ENCODE data around the gene FBXL4.

Gene FBXL4

GRCh38 chr6:98887650-98888049 is 60.1 kb downstream of the FBXL4 start:
- Mint-ChIP-seq H3K27ac (no peak overlapping the region), H3K9me3 (no peaks in the 10 kb centered on the region), H3K36me3 (peaks cover 12 to 32% of the 10 kb centered on the region in 2 donors), H3K4me1 (no peaks in the 10 kb centered on the region), H3K27me3 (no peaks in the 10 kb centered on the region), H3K4me3 (no peak overlapping the region)
- no peak for DNase-seq
- ATAC-seq (replicated peaks), result no peak

GRCh38 chr6:98885330-98885729 is 62.4 kb downstream of the FBXL4 start:
- H3K36me3 Mint-ChIP-seq, result peaks cover 14 to 35% of the 10 kb centered on the region in 2 donors
- no peaks in the 10 kb centered on the region for H3K27me3 Mint-ChIP-seq
- H3K4me3 Mint-ChIP-seq, result no peak overlapping the region
- H3K9me3 Mint-ChIP-seq, result no peaks in the 10 kb centered on the region
- ATAC-seq (replicated peaks) (no peak), DNase-seq (no peak)
- no peak overlapping the region for H3K27ac Mint-ChIP-seq
- H3K4me1 Mint-ChIP-seq, result peaks cover 0 to 7% of the 10 kb centered on the region in 2 donors

GRCh38 chr6:98880486-98880885 is 67.3 kb downstream of the FBXL4 start:
- no peak for ATAC-seq (replicated peaks)
- Mint-ChIP-seq H3K9me3 (no peaks in the 10 kb centered on the region), H3K27ac (no peak overlapping the region), H3K4me3 (no peak overlapping the region), H3K4me1 (peaks cover 0 to 10% of the 10 kb centered on the region in 2 donors), H3K27me3 (no peaks in the 10 kb centered on the region), H3K36me3 (peaks cover 19 to 38% of the 10 kb centered on the region in 2 donors)
- DNase-seq, result no peak

- no peak overlapping the region for H3K27ac Mint-ChIP-seq
- H3K4me1 Mint-ChIP-seq, result peaks cover 0 to 10% of the 10 kb centered on the region in 2 donors
- DNase-seq, result no peak
- no peak for ATAC-seq (replicated peaks)
- H3K36me3 Mint-ChIP-seq, result peaks cover 26 to 36% of the 10 kb centered on the region in 2 donors
- H3K4me3 Mint-ChIP-seq, result no peak overlapping the region
- H3K27me3 Mint-ChIP-seq, result no peaks in the 10 kb centered on the region
- no peaks in the 10 kb centered on the region for H3K9me3 Mint-ChIP-seq
Observed at GRCh38 chr6:98877250-98877649, 70.5 kb downstream of the FBXL4 start.

- Mint-ChIP-seq H3K36me3 (peaks cover 22 to 30% of the 10 kb centered on the region in 2 donors), H3K4me1 (peaks cover 0 to 4% of the 10 kb centered on the region in 2 donors), H3K4me3 (no peak overlapping the region), H3K27ac (no peak overlapping the region), H3K9me3 (no peaks in the 10 kb centered on the region), H3K27me3 (no peaks in the 10 kb centered on the region)
- ATAC-seq (replicated peaks), result no peak
- DNase-seq, result no peak
Observed at GRCh38 chr6:98875375-98875774, 72.4 kb downstream of the FBXL4 start.

- Mint-ChIP-seq H3K4me1 (no peaks in the 10 kb centered on the region), H3K27ac (no peak overlapping the region), H3K36me3 (peaks cover 17 to 25% of the 10 kb centered on the region in 2 donors), H3K27me3 (no peaks in the 10 kb centered on the region), H3K9me3 (no peaks in the 10 kb centered on the region), H3K4me3 (no peak overlapping the region)
- ATAC-seq (replicated peaks) (no peak), DNase-seq (no peak)
Observed at GRCh38 chr6:98871821-98872220, 75.9 kb downstream of the FBXL4 start.

- no peaks in the 10 kb centered on the region for H3K9me3 Mint-ChIP-seq
- no peaks in the 10 kb centered on the region for H3K4me1 Mint-ChIP-seq
- H3K27me3 Mint-ChIP-seq, result no peaks in the 10 kb centered on the region
- H3K27ac Mint-ChIP-seq, result no peak overlapping the region
- DNase-seq (no peak), ATAC-seq (replicated peaks) (no peak)
- H3K4me3 Mint-ChIP-seq, result no peak overlapping the region
- H3K36me3 Mint-ChIP-seq, result peaks cover 17 to 25% of the 10 kb centered on the region in 2 donors
Observed at GRCh38 chr6:98871057-98871456, 76.7 kb downstream of the FBXL4 start.

GRCh38 chr6:98864497-98864896 is 83.2 kb downstream of the FBXL4 start:
- ATAC-seq (replicated peaks), result no peak
- H3K4me3 Mint-ChIP-seq, result no peak overlapping the region
- H3K36me3 Mint-ChIP-seq, result peaks cover 7 to 11% of the 10 kb centered on the region in 2 donors
- H3K27me3 Mint-ChIP-seq, result no peaks in the 10 kb centered on the region
- no peak overlapping the region for H3K27ac Mint-ChIP-seq
- no peaks in the 10 kb centered on the region for H3K4me1 Mint-ChIP-seq
- H3K9me3 Mint-ChIP-seq, result no peaks in the 10 kb centered on the region
- no peak for DNase-seq

- DNase-seq, result no peak
- ATAC-seq (replicated peaks), result no peak
- Mint-ChIP-seq H3K4me3 (peak overlapping the region; percentile 30 to 55), H3K4me1 (peaks cover 19 to 28% of the 10 kb centered on the region in 2 donors), H3K36me3 (peaks cover 2 to 6% of the 10 kb centered on the region in 2 donors), H3K9me3 (no peaks in the 10 kb centered on the region), H3K27ac (peak overlapping the region; percentile 65), H3K27me3 (peaks cover 42 to 63% of the 10 kb centered on the region in 2 donors)
Observed at GRCh38 chr6:98848539-98849242, 99.1 kb downstream of the FBXL4 start.

GRCh38 chr6:98847779-98848538 is 99.8 kb downstream of the FBXL4 start:
- peaks cover 48 to 71% of the 10 kb centered on the region in 2 donors for H3K27me3 Mint-ChIP-seq
- peak overlapping the region; percentile 65 for H3K27ac Mint-ChIP-seq
- peaks cover 4 to 6% of the 10 kb centered on the region in 2 donors for H3K36me3 Mint-ChIP-seq
- ATAC-seq (replicated peaks), result peak; percentile 51 to 53
- no peaks in the 10 kb centered on the region for H3K9me3 Mint-ChIP-seq
- peak overlapping the region; percentile 31 to 55 for H3K4me3 Mint-ChIP-seq
- no peak for DNase-seq
- peaks cover 22 to 35% of the 10 kb centered on the region in 2 donors for H3K4me1 Mint-ChIP-seq

GRCh38 chr6:98847416-98847778 is 100.3 kb downstream of the FBXL4 start:
- Mint-ChIP-seq H3K27me3 (peaks cover 53 to 76% of the 10 kb centered on the region in 2 donors), H3K27ac (no peak overlapping the region), H3K4me3 (peak overlapping the region in 1 of 2 donors; percentile 55)

GRCh38 chr6:98846021-98846380 is 101.7 kb downstream of the FBXL4 start:
- no peak overlapping the region for H3K27ac Mint-ChIP-seq
- no peaks in the 10 kb centered on the region for H3K9me3 Mint-ChIP-seq
- no peak for ATAC-seq (replicated peaks)
- peaks cover 4 to 6% of the 10 kb centered on the region in 2 donors for H3K36me3 Mint-ChIP-seq
- H3K27me3 Mint-ChIP-seq, result peaks cover 64 to 87% of the 10 kb centered on the region in 2 donors
- DNase-seq, result no peak
- H3K4me1 Mint-ChIP-seq, result peaks cover 28 to 44% of the 10 kb centered on the region in 2 donors
- peak overlapping the region; percentile 77 to 81 for H3K4me3 Mint-ChIP-seq

More at GRCh38 chr6:98847416-98847778, 100.3 kb downstream of the FBXL4 start:
- H3K4me1 Mint-ChIP-seq, result peaks cover 25 to 41% of the 10 kb centered on the region in 2 donors
- no peaks in the 10 kb centered on the region for H3K9me3 Mint-ChIP-seq
- ATAC-seq (replicated peaks) (no peak), DNase-seq (no peak)
- peaks cover 4 to 6% of the 10 kb centered on the region in 2 donors for H3K36me3 Mint-ChIP-seq

GRCh38 chr6:98845211-98846020 is 102.3 kb downstream of the FBXL4 start:
- H3K27ac Mint-ChIP-seq, result peak overlapping the region; percentile 71
- peaks cover 28 to 44% of the 10 kb centered on the region in 2 donors for H3K4me1 Mint-ChIP-seq
- peak; percentile 51 for DNase-seq

More at GRCh38 chr6:98845211-98846020, 102.3 kb downstream of the FBXL4 start:
- H3K27me3 Mint-ChIP-seq, result peaks cover 69 to 92% of the 10 kb centered on the region in 2 donors
- H3K9me3 Mint-ChIP-seq, result no peaks in the 10 kb centered on the region
- peak; percentile 62 to 71 for ATAC-seq (replicated peaks)
- peaks cover 4 to 6% of the 10 kb centered on the region in 2 donors for H3K36me3 Mint-ChIP-seq
- peak overlapping the region; percentile 77 to 81 for H3K4me3 Mint-ChIP-seq

All from stimulated activated naive B cell treated with anti-CD40 and anti-IgM and Interleukin-4, amounts not matched to agents 10 μg/mL and 1 μg/mL and 100 μg/mL, for 72 hours (primary cell).